Dendritic cell treated with granulocyte-macrophage colony-stimulating factor and Interleukin-4, amounts not matched to agents 40 ng/mL and 50 ng/mL, for 4 days (primary cell): ENCODE measurements around the gene PCSK5.
A peak's percentile ranks its signal among the peaks of the same experiment; 100 is the strongest.

Experiments used
- H3K27ac Mint-ChIP-seq: one replicate; pipeline ENCODE4 v1.8.0; 2022; ENCODE audit warnings: mild to moderate bottlenecking, mixed read lengths
- H3K27me3 Mint-ChIP-seq: one replicate; pipeline ENCODE4 v1.8.0; 2022; ENCODE audit warnings: mild to moderate bottlenecking, mixed read lengths
- H3K36me3 Mint-ChIP-seq: one replicate; pipeline ENCODE4 v1.8.0; 2022; ENCODE audit warnings: low read depth, mixed read lengths
- H3K4me1 Mint-ChIP-seq: one replicate; pipeline ENCODE4 v1.8.0; 2022; ENCODE audit warnings: low read depth, mixed read lengths
- H3K4me3 Mint-ChIP-seq: one replicate; pipeline ENCODE4 v1.8.0; 2022; ENCODE audit warnings: mild to moderate bottlenecking, moderate library complexity, mixed read lengths
- H3K9me3 Mint-ChIP-seq: one replicate; pipeline ENCODE4 v1.8.0; 2022; ENCODE audit warnings: mixed read lengths
- intact Hi-C: fragments of 100-400 bp; cut with micrococcal nuclease; formaldehyde crosslinking; loops from one replicate; pipeline ENCODE4 v1.15.0; 2022

PCSK5 gene

GRCh38 chr9:76336027-76336426 lies 445.6 kb downstream of the PCSK5 start:
- no peaks in the 10 kb centered on the region for H3K9me3 Mint-ChIP-seq
- no peaks in the 10 kb centered on the region for H3K36me3 Mint-ChIP-seq
- H3K4me1 Mint-ChIP-seq, result no peaks in the 10 kb centered on the region
- intact Hi-C loops, result no loop called here
- no peaks in the 10 kb centered on the region for H3K27me3 Mint-ChIP-seq
- no peak overlapping the region for H3K4me3 Mint-ChIP-seq
- H3K27ac Mint-ChIP-seq, result no peak overlapping the region

GRCh38 chr9:76338418-76338817 lies 447.9 kb downstream of the PCSK5 start:
- Mint-ChIP-seq H3K9me3 (peaks cover 7% of the 10 kb centered on the region), H3K4me1 (no peaks in the 10 kb centered on the region), H3K27me3 (no peaks in the 10 kb centered on the region), H3K27ac (no peak overlapping the region), H3K4me3 (no peak overlapping the region), H3K36me3 (no peaks in the 10 kb centered on the region)
- intact Hi-C loops, result no loop called here

GRCh38 chr9:76341616-76342015 lies 451.1 kb downstream of the PCSK5 start:
- H3K27me3 Mint-ChIP-seq, result no peaks in the 10 kb centered on the region
- H3K4me1 Mint-ChIP-seq, result no peaks in the 10 kb centered on the region
- intact Hi-C loops, result no loop called here
- H3K36me3 Mint-ChIP-seq, result no peaks in the 10 kb centered on the region
- no peak overlapping the region for H3K4me3 Mint-ChIP-seq
- H3K27ac Mint-ChIP-seq, result no peak overlapping the region
- peaks cover 13% of the 10 kb centered on the region for H3K9me3 Mint-ChIP-seq

GRCh38 chr9:76342201-76342600 lies 451.7 kb downstream of the PCSK5 start:
- H3K4me1 Mint-ChIP-seq, result no peaks in the 10 kb centered on the region
- no peaks in the 10 kb centered on the region for H3K36me3 Mint-ChIP-seq
- H3K27ac Mint-ChIP-seq, result no peak overlapping the region
- H3K27me3 Mint-ChIP-seq, result no peaks in the 10 kb centered on the region
- H3K9me3 Mint-ChIP-seq, result peaks cover 13% of the 10 kb centered on the region
- no peak overlapping the region for H3K4me3 Mint-ChIP-seq
- intact Hi-C loops, result no loop called here

- intact Hi-C loops, result no loop called here
- Mint-ChIP-seq H3K4me1 (no peaks in the 10 kb centered on the region), H3K27me3 (no peaks in the 10 kb centered on the region), H3K4me3 (no peak overlapping the region), H3K27ac (no peak overlapping the region), H3K36me3 (no peaks in the 10 kb centered on the region), H3K9me3 (peaks cover 13% of the 10 kb centered on the region)
Observed at GRCh38 chr9:76342858-76343257, 452.4 kb downstream of the PCSK5 start.

- H3K9me3 Mint-ChIP-seq, result no peaks in the 10 kb centered on the region
Observed at GRCh38 chr9:76349865-76350264, 459.4 kb downstream of the PCSK5 start.

GRCh38 chr9:76351006-76351405 lies 460.5 kb downstream of the PCSK5 start:
- peak overlapping the region; percentile 66 for H3K27ac Mint-ChIP-seq
- H3K4me1 Mint-ChIP-seq, result peaks cover 11% of the 10 kb centered on the region
- H3K36me3 Mint-ChIP-seq, result no peaks in the 10 kb centered on the region
- peaks cover 2% of the 10 kb centered on the region for H3K27me3 Mint-ChIP-seq
- intact Hi-C loops, result no loop called here
- H3K4me3 Mint-ChIP-seq, result no peak overlapping the region
- no peaks in the 10 kb centered on the region for H3K9me3 Mint-ChIP-seq

More at GRCh38 chr9:76349865-76350264, 459.4 kb downstream of the PCSK5 start:
- Mint-ChIP-seq H3K36me3 (no peaks in the 10 kb centered on the region), H3K27me3 (peaks cover 2% of the 10 kb centered on the region), H3K4me3 (no peak overlapping the region), H3K4me1 (peaks cover 11% of the 10 kb centered on the region), H3K27ac (no peak overlapping the region)
- intact Hi-C loops, result no loop called here

- H3K4me3 Mint-ChIP-seq, result no peak overlapping the region
- no peaks in the 10 kb centered on the region for H3K36me3 Mint-ChIP-seq
- no peak overlapping the region for H3K27ac Mint-ChIP-seq
- H3K4me1 Mint-ChIP-seq, result peaks cover 11% of the 10 kb centered on the region
- no peaks in the 10 kb centered on the region for H3K9me3 Mint-ChIP-seq
- H3K27me3 Mint-ChIP-seq, result peaks cover 2% of the 10 kb centered on the region
- intact Hi-C loops, result no loop called here
Observed at GRCh38 chr9:76352026-76352620, 461.6 kb downstream of the PCSK5 start.

GRCh38 chr9:76353280-76353679 lies 462.8 kb downstream of the PCSK5 start:
- Mint-ChIP-seq H3K27me3 (peaks cover 2% of the 10 kb centered on the region), H3K9me3 (no peaks in the 10 kb centered on the region), H3K36me3 (no peaks in the 10 kb centered on the region), H3K4me3 (no peak overlapping the region), H3K4me1 (peaks cover 19% of the 10 kb centered on the region), H3K27ac (no peak overlapping the region)
- intact Hi-C loops, result no loop called here

GRCh38 chr9:76354221-76354620 lies 463.7 kb downstream of the PCSK5 start:
- Mint-ChIP-seq H3K4me3 (no peak overlapping the region), H3K27ac (no peak overlapping the region), H3K36me3 (no peaks in the 10 kb centered on the region), H3K9me3 (no peaks in the 10 kb centered on the region), H3K4me1 (peaks cover 29% of the 10 kb centered on the region), H3K27me3 (peaks cover 2% of the 10 kb centered on the region)
- intact Hi-C loops, result no loop called here

GRCh38 chr9:76355886-76356285 lies 465.4 kb downstream of the PCSK5 start:
- Mint-ChIP-seq H3K4me1 (peaks cover 38% of the 10 kb centered on the region), H3K36me3 (no peaks in the 10 kb centered on the region), H3K9me3 (no peaks in the 10 kb centered on the region), H3K27me3 (peaks cover 2% of the 10 kb centered on the region), H3K4me3 (no peak overlapping the region), H3K27ac (no peak overlapping the region)
- intact Hi-C loops, result loop anchor here (5.0 kb wide), 1 partner anchor 36 kb away; the partner anchor contains the start of gene RFK

GRCh38 chr9:76357555-76357954 lies 467.1 kb downstream of the PCSK5 start:
- no peaks in the 10 kb centered on the region for H3K27me3 Mint-ChIP-seq
- no peaks in the 10 kb centered on the region for H3K36me3 Mint-ChIP-seq
- H3K4me1 Mint-ChIP-seq, result peaks cover 32% of the 10 kb centered on the region
- H3K4me3 Mint-ChIP-seq, result no peak overlapping the region
- no peaks in the 10 kb centered on the region for H3K9me3 Mint-ChIP-seq
- H3K27ac Mint-ChIP-seq, result peak overlapping the region; percentile 34
- intact Hi-C loops, result loop anchor here (5.0 kb wide), 1 partner anchor 35 kb away; the partner anchor contains the start of gene RFK

GRCh38 chr9:76358628-76359280 lies 468.3 kb downstream of the PCSK5 start:
- Mint-ChIP-seq H3K9me3 (no peaks in the 10 kb centered on the region), H3K27ac (peak overlapping the region; percentile 93), H3K36me3 (no peaks in the 10 kb centered on the region), H3K27me3 (no peaks in the 10 kb centered on the region), H3K4me3 (no peak overlapping the region), H3K4me1 (peaks cover 40% of the 10 kb centered on the region)
- intact Hi-C loops, result loop anchor here (5.0 kb wide), 1 partner anchor 34 kb away; the partner anchor contains the start of gene RFK

- Mint-ChIP-seq H3K36me3 (no peaks in the 10 kb centered on the region), H3K4me3 (peak overlapping the region; percentile 13), H3K27ac (peak overlapping the region; percentile 93), H3K4me1 (peaks cover 40% of the 10 kb centered on the region), H3K27me3 (no peaks in the 10 kb centered on the region), H3K9me3 (no peaks in the 10 kb centered on the region)
- intact Hi-C loops, result loop anchor here (5.0 kb wide), 1 partner anchor 33 kb away; the partner anchor contains the start of gene RFK
Observed at GRCh38 chr9:76359365-76359764, 468.9 kb downstream of the PCSK5 start.
